ENCODE data around the gene OXSR1.

DNA sequence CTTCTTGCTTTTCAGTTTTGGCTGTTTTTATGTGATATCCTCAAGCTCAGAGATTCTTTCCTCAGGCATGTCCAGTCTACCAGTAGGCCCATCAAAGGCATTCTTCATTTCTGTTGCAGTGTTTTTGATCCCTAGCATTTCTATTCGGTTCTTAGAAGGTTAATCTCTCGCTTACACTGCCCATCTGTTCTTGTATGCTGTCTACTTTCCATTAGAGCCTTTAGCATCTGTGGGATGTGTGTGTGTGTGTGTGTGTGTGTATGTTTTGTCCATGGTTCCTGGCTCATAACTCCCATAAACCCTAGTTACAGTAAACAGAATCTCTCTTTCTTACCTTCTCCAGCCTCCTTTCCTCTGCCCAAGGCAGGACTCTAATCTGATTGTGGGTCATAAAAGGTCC is 95.1 kb downstream of the OXSR1 start:
- TF ChIP-seq, protein P1, sequence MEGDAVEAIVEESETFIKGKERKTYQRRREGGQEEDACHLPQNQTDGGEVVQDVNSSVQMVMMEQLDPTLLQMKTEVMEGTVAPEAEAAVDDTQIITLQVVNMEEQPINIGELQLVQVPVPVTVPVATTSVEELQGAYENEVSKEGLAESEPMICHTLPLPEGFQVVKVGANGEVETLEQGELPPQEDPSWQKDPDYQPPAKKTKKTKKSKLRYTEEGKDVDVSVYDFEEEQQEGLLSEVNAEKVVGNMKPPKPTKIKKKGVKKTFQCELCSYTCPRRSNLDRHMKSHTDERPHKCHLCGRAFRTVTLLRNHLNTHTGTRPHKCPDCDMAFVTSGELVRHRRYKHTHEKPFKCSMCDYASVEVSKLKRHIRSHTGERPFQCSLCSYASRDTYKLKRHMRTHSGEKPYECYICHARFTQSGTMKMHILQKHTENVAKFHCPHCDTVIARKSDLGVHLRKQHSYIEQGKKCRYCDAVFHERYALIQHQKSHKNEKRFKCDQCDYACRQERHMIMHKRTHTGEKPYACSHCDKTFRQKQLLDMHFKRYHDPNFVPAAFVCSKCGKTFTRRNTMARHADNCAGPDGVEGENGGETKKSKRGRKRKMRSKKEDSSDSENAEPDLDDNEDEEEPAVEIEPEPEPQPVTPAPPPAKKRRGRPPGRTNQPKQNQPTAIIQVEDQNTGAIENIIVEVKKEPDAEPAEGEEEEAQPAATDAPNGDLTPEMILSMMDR (IDR thresholded peaks at IDR 0.05 in 2 of 3, conservative IDR thresholded peaks at IDR 0.05 in 1 of 3; ENCODE audit: borderline replicate concordance in 1 of 3, insufficient read depth in 1 of 3, low read depth in 2 of 3, low read length in 2 of 3), result no peak
- TF ChIP-seq, protein P2, sequence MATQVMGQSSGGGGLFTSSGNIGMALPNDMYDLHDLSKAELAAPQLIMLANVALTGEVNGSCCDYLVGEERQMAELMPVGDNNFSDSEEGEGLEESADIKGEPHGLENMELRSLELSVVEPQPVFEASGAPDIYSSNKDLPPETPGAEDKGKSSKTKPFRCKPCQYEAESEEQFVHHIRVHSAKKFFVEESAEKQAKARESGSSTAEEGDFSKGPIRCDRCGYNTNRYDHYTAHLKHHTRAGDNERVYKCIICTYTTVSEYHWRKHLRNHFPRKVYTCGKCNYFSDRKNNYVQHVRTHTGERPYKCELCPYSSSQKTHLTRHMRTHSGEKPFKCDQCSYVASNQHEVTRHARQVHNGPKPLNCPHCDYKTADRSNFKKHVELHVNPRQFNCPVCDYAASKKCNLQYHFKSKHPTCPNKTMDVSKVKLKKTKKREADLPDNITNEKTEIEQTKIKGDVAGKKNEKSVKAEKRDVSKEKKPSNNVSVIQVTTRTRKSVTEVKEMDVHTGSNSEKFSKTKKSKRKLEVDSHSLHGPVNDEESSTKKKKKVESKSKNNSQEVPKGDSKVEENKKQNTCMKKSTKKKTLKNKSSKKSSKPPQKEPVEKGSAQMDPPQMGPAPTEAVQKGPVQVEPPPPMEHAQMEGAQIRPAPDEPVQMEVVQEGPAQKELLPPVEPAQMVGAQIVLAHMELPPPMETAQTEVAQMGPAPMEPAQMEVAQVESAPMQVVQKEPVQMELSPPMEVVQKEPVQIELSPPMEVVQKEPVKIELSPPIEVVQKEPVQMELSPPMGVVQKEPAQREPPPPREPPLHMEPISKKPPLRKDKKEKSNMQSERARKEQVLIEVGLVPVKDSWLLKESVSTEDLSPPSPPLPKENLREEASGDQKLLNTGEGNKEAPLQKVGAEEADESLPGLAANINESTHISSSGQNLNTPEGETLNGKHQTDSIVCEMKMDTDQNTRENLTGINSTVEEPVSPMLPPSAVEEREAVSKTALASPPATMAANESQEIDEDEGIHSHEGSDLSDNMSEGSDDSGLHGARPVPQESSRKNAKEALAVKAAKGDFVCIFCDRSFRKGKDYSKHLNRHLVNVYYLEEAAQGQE (IDR thresholded peaks at IDR 0.05; ENCODE audit: low read depth), result no peak
- TF ChIP-seq CEBPB (IDR thresholded peaks at IDR 0.05; ENCODE audit: low read depth) (no peak), POLR2AphosphoS5 (IDR thresholded peaks at IDR 0.05; ENCODE audit: low read depth, low read length) (no peak), ZNF274 (IDR thresholded peaks at IDR 0.05; ENCODE audit: low read depth, low read length) (no peak), YY1 (IDR thresholded peaks at IDR 0.05; ENCODE audit: extremely low read depth, insufficient replicate concordance, low read depth, low read length) (no peak)
- TF ChIP-seq, protein P3, sequence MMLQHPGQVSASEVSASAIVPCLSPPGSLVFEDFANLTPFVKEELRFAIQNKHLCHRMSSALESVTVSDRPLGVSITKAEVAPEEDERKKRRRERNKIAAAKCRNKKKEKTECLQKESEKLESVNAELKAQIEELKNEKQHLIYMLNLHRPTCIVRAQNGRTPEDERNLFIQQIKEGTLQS (IDR thresholded peaks at IDR 0.05), result no peak

Measured in HCT116 (cell line).